H1 (cell line): ENCODE results near the gene TRABD.

Source experiments
- HDAC6 ChIP-seq: IDR thresholded peaks from one replicate; pipeline ENCODE4 v1.7.1; 2012; ENCODE audit warnings: low read depth, mild to moderate bottlenecking, inconsistent platforms, low read length, moderate library complexity
- SIN3A ChIP-seq, 2 experiments: IDR thresholded peaks in 1 of 2; conservative IDR thresholded peaks in 1 of 2; 2 replicates each; pipeline ENCODE4 v1.6.1; 2011 to 2012; ENCODE audit warnings: low read length in 2 of 2, improper control_type of control experiment in 1 of 2, low read depth in 1 of 2, mild to moderate bottlenecking in 1 of 2
- TF ChIP-seq, protein P1 (sequence below), 3 experiments: IDR thresholded peaks; 1 replicate in 2 of 3; 2 replicates in 1 of 3; pipeline versions ENCODE4 v1.5.1 to v1.6.1; 2011; ENCODE audit warnings: low read length in 3 of 3, mild to moderate bottlenecking in 3 of 3, inconsistent platforms in 2 of 3, low read depth in 1 of 3, moderate library complexity in 1 of 3; ENCODE audit not compliant: insufficient read depth in 1 of 3; ENCODE audit errors: control extremely low read depth in 1 of 3

DNA sequence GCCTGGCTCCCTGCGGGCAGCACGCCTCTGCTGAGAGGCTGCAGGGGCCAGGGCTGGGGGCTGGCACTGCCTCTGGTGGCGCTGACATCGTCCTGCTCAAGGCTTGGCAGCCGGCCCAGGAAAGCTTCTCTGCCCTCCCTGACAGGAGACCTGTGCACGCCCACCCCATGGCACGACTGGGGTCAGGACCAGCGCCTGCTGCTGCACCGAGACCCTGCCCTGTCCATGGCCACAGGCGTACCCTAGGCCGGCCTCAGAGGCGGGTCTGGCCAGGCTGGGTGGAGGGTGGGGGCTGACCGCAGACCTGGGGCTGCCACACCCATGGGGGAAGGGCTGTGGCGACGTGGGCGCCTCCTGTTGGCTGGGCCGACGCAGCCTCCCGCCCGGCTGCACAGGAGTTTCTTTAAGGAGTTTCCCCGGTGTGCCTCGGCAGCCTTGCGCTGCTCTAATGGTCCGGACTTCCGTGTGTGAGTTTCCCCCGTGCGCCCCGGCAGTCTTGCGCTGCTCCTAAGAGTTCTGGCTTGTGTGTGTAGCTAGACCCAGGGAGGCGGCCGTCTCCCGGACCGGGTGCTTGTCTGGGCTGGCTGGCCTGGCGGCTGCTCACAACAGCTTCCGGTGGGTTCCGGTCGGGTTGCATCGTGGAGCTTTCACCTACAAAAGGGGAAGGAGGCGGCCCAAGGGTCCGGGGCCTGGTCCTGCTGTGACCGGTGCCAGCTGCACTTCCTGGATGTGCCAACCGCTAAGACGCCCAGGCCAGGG, 4.6 kb downstream of the TRABD start:
- TF ChIP-seq SIN3A (conservative IDR thresholded peaks at IDR 0.05 in 1 of 2, IDR thresholded peaks at IDR 0.05 in 1 of 2; ENCODE audit: low read depth in 1 of 2, low read length in 2 of 2) (peak in 1 of 2 experiments; percentile 58; a peak in 1 of 4 replicates), HDAC6 (no peak)
- TF ChIP-seq, protein P1, sequence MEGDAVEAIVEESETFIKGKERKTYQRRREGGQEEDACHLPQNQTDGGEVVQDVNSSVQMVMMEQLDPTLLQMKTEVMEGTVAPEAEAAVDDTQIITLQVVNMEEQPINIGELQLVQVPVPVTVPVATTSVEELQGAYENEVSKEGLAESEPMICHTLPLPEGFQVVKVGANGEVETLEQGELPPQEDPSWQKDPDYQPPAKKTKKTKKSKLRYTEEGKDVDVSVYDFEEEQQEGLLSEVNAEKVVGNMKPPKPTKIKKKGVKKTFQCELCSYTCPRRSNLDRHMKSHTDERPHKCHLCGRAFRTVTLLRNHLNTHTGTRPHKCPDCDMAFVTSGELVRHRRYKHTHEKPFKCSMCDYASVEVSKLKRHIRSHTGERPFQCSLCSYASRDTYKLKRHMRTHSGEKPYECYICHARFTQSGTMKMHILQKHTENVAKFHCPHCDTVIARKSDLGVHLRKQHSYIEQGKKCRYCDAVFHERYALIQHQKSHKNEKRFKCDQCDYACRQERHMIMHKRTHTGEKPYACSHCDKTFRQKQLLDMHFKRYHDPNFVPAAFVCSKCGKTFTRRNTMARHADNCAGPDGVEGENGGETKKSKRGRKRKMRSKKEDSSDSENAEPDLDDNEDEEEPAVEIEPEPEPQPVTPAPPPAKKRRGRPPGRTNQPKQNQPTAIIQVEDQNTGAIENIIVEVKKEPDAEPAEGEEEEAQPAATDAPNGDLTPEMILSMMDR (IDR thresholded peaks at IDR 0.05; ENCODE audit: control extremely low read depth in 1 of 3, insufficient read depth in 1 of 3, low read depth in 1 of 3, low read length in 3 of 3): peak; percentile 38 to 75 (median 51); a peak in 3 of 4 replicates
